ENCODE measurements around the gene SMARCE1.

GRCh38 chr17:40600486-40601046 is 47.1 kb downstream of the SMARCE1 start:
- no peak for TF ChIP-seq EZH2 (IDR thresholded peaks at IDR 0.05; ENCODE audit: borderline replicate concordance, low read depth, low read length, severe bottlenecking)
- no peak for TF ChIP-seq CTCF (IDR thresholded peaks at IDR 0.05; ENCODE audit: borderline replicate concordance, extremely low read depth, low read length, poor library complexity, severe bottlenecking)
